Measurements from ENCODE around the gene SMC1A. TPM values are rescaled to one million over a fixed set of nuclear protein-coding genes. Genes with fewer than 3 reads are reported as not detected.

Gene SMC1A
- total and polyA plus RNA-seq, 2 of the 8 experiments (the other 6 are each of a cell fraction or from before 2014, with no cell fraction given), result 22.2 to 98.1 TPM

DNA sequence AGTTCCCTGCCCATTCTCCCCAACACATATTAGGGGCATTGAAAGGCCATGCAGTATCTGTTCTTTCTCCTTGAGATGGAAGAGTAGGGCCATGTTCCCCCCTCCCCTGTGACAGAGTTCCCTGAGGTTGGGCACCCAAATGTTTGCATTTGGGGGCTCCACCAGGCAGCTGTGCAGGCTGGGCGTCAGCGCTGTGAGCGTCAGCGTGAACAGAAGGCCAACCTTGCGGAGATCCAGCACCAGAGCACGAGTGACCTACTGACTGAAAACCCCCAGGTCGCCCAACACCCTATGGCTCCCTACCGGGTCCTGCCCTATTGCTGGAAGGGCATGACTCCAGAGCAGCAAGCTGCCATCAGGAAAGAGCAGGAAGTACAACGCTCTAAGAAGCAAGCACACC is 7.8 kb upstream of the SMC1A start (continued):
- no peak for TF ChIP-seq CHD7 (IDR thresholded peaks at IDR 0.05; ENCODE audit: insufficient replicate concordance, low read length)
- TF ChIP-seq RAD21 (IDR thresholded peaks at IDR 0.05 in 1 of 2, conservative IDR thresholded peaks at IDR 0.05 in 1 of 2; ENCODE audit: low read depth in 2 of 2, low read length in 2 of 2), result no peak
- no peak for TF ChIP-seq SP4 (IDR thresholded peaks at IDR 0.05; ENCODE audit: low read length)
- TF ChIP-seq SP2 (IDR thresholded peaks at IDR 0.05; ENCODE audit: low read length), result no peak
- TF ChIP-seq POLR2A (IDR thresholded peaks at IDR 0.05; ENCODE audit: control extremely low read depth in 1 of 2, low read depth in 2 of 2, low read length in 2 of 2), result no peak
- TF ChIP-seq CTCF (IDR thresholded peaks at IDR 0.05; ENCODE audit: control extremely low read depth in 1 of 3, insufficient read depth in 1 of 3, low read depth in 1 of 3, low read length in 3 of 3), result no peak
- TF ChIP-seq TBP (IDR thresholded peaks at IDR 0.05; ENCODE audit: low read depth, low read length), result no peak
- TF ChIP-seq NANOG (IDR thresholded peaks at IDR 0.05; ENCODE audit: insufficient read depth, low read depth, low read length, poor library complexity, severe bottlenecking), result no peak
